ENCODE results near the gene TBXAS1. TPM values are rescaled to one million over a fixed set of nuclear protein-coding genes. Genes with fewer than 3 reads are reported as not detected.

TBXAS1 gene
- total and polyA plus RNA-seq, 2 of the 8 experiments (the other 6 are each of a cell fraction or from before 2014, with no cell fraction given): 0.86 to 2.1 TPM

- TF ChIP-seq CHD7 (IDR thresholded peaks at IDR 0.05; ENCODE audit: insufficient replicate concordance, low read length): no peak
- no peak for TF ChIP-seq GTF2F1 (IDR thresholded peaks at IDR 0.05; ENCODE audit: borderline replicate concordance, low read depth, low read length)
- no peak for TF ChIP-seq SP1 (IDR thresholded peaks at IDR 0.05; ENCODE audit: low read depth, low read length)
- no peak for TF ChIP-seq CHD1 (IDR thresholded peaks at IDR 0.05; ENCODE audit: low read depth, low read length)
- TF ChIP-seq HDAC2 (IDR thresholded peaks at IDR 0.05; ENCODE audit: borderline replicate concordance in 1 of 2, low read depth in 2 of 2, low read length in 2 of 2): no peak
- no peak for TF ChIP-seq SP2 (IDR thresholded peaks at IDR 0.05; ENCODE audit: low read length)
- TF ChIP-seq ATF3 (IDR thresholded peaks at IDR 0.05; ENCODE audit: insufficient read depth, low read depth, low read length): no peak
- no peak for TF ChIP-seq POLR2AphosphoS5 (IDR thresholded peaks at IDR 0.05; ENCODE audit: low read depth, low read length)
- TF ChIP-seq POLR2A (IDR thresholded peaks at IDR 0.05; ENCODE audit: control extremely low read depth in 1 of 2, low read depth in 2 of 2, low read length in 2 of 2): no peak
- no peak for TF ChIP-seq BCL11A (IDR thresholded peaks at IDR 0.05; ENCODE audit: low read depth in 2 of 2, low read length in 2 of 2)
- no peak for TF ChIP-seq CBX8 (IDR thresholded peaks at IDR 0.05; ENCODE audit: borderline replicate concordance, low read depth, low read length)
- TF ChIP-seq HDAC6 (IDR thresholded peaks at IDR 0.05; ENCODE audit: low read depth, low read length): no peak
These were observed 195.5 kb downstream of the TBXAS1 start (continued) for GRCh38 chr7:140024585-140024984.

Measured in H1 (cell line).